Adrenal gland (tissue), 5 donors: Measurements from ENCODE around the gene LRBA.

ENCODE experiments used
- CTCF ChIP-seq, 6 experiments: fragments of 450-650 bp in 4 of 6; fragments of 200-600 bp in 2 of 6; sonication (generic) in 1 of 6; IDR thresholded peaks; 1 replicate in 5 of 6; 2 replicates in 1 of 6; pipeline versions ENCODE4 v1.5.1 to v1.8.0; 2016 to 2021; ENCODE audit warnings: antibody characterized with exemption in 6 of 6, mild to moderate bottlenecking in 2 of 6, moderate library complexity in 1 of 6
- POLR2A ChIP-seq, 2 donors: fragments of 450-650 bp; IDR thresholded peaks; one replicate each; pipeline ENCODE4 v1.6.1; 2017; ENCODE audit warnings: antibody characterized with exemption in 2 of 2, mild to moderate bottlenecking in 2 of 2, moderate library complexity in 1 of 2
- donor health status: DM: no; HTN: no; CAD: no.

- TF ChIP-seq POLR2A (IDR thresholded peaks at IDR 0.05) = no peak
- no peak for TF ChIP-seq CTCF (IDR thresholded peaks at IDR 0.05)
Observed at GRCh38 chr4:150501009-150501727, 513.9 kb downstream of the LRBA start.
